K562 (cell line): Measurements from ENCODE around the gene CPNE2. TPM values are rescaled to one million over a fixed set of nuclear protein-coding genes. Genes with fewer than 3 reads are reported as not detected.
A peak's percentile ranks its signal among the peaks of the same experiment; 100 is the strongest.
"Not testable (repeated sequence)": the region's sequence is repeated elsewhere in the genome, so short reads cannot be mapped to it uniquely, and the experiment has no call there.

Source experiments
- ATAC-seq: fragments of 200-7000 bp; cut with Tn5 transposase; 3 replicates; pipeline ENCODE4 v1.9.1; 2020; ENCODE audit warnings: moderate library complexity
- BruUV-seq: library from RNA; stranded (reverse); fragments of 400-500 nt; replicated peaks from 2 replicates; lab custom pipeline; 2021; lab: Mats Ljungman, UMichigan
- CTCF ChIA-PET: fragments of 300-600 bp; formaldehyde crosslinking; extraction: SDS; loops from one replicate; lab custom pipeline; 2021; ENCODE audit warnings: low intra/inter-chr PET ratio; lab: Yijun Ruan, JAX
- POLR2A ChIA-PET: fragments of 300-600, 350-650 bp; sonication (Branson Sonifier 250); formaldehyde crosslinking; extraction: SDS; loops from one replicate; lab custom pipeline; 2021; ENCODE audit warnings: antibody characterized with exemption, inconsistent platforms; lab: Yijun Ruan, JAX
- DNase-seq, 4 experiments: peaks; one replicate each; pipeline versions ENCODE4 v3.0.0 to v3.0.0-alpha.2; 2011 to 2018; ENCODE audit warnings: low spot score in 3 of 4, mixed read lengths in 3 of 4; ENCODE audit errors: extremely low read depth in 1 of 4
- FAIRE-seq: peaks from 2 replicates; lab custom pipeline; 2011; peaks lifted over from hg19 to GRCh38; lab: Jason Lieb, UNC
- H2AFZ ChIP-seq: 2 replicates; pipeline ENCODE4 v1.6.0; 2011; ENCODE audit warnings: low read depth, low read length, control low read depth, inconsistent platforms
- H3K27ac ChIP-seq: fragments of 200-600 bp; 3 replicates; pipeline ENCODE4 v1.8.0; 2011; ENCODE audit warnings: low read depth, mild to moderate bottlenecking, control low read depth, inconsistent platforms, low read length, moderate library complexity, mixed read lengths; ENCODE audit errors: extremely low read depth
- H3K27me3 ChIP-seq, 2 experiments: fragments of 300-600 bp in 1 of 2; 2 replicates in 1 of 2; 3 replicates in 1 of 2; pipeline versions ENCODE4 v1.6.0 to v1.8.0; 2011; ENCODE audit warnings: inconsistent platforms in 2 of 2, low read length in 2 of 2, mild to moderate bottlenecking in 1 of 2, mixed read lengths in 1 of 2, moderate library complexity in 1 of 2; ENCODE audit not compliant: control insufficient read depth in 2 of 2, insufficient read depth in 2 of 2
- H3K36me3 ChIP-seq: fragments of 300-600 bp; 3 replicates; pipeline ENCODE4 v1.8.0; 2011; ENCODE audit warnings: mild to moderate bottlenecking, low read length, inconsistent platforms; ENCODE audit not compliant: control insufficient read depth, insufficient read depth
- H3K4me1 ChIP-seq, 2 experiments: fragments of 200-600 bp in 1 of 2; replicated peaks in 1 of 2; 2 replicates in 1 of 2; 3 replicates in 1 of 2; pipeline versions ENCODE4 v1.5.1 to v1.8.0; 2011; ENCODE audit warnings: inconsistent platforms in 2 of 2, low read length in 2 of 2, mild to moderate bottlenecking in 1 of 2, mixed read lengths in 1 of 2, moderate library complexity in 1 of 2; ENCODE audit not compliant: control insufficient read depth in 2 of 2, insufficient read depth in 2 of 2
- H3K4me2 ChIP-seq: 2 replicates; pipeline ENCODE4 v1.6.1; 2011; ENCODE audit warnings: low read length, control low read depth, inconsistent platforms, mixed read lengths; ENCODE audit not compliant: insufficient read depth
- H3K4me3 ChIP-seq: fragments of 200-600 bp; sonication (generic), shearing (Covaris generic); 2 replicates; pipeline ENCODE4 v1.5.1; 2016; ENCODE audit warnings: control low read depth, inconsistent platforms
- H3K79me2 ChIP-seq: fragments of 200-600 bp; 3 replicates; pipeline ENCODE4 v1.8.0; 2011; ENCODE audit warnings: low read length, inconsistent platforms; ENCODE audit not compliant: control insufficient read depth, insufficient read depth
- H3K9ac ChIP-seq, 2 experiments: 2 replicates each; pipeline versions ENCODE4 v1.6.0 to v1.6.1; 2011; ENCODE audit warnings: low read depth in 2 of 2, low read length in 2 of 2, control low read depth in 1 of 2, inconsistent platforms in 1 of 2, mild to moderate bottlenecking in 1 of 2, mixed read lengths in 1 of 2; ENCODE audit not compliant: insufficient read depth in 1 of 2
- H3K9me1 ChIP-seq: one replicate; pipeline ENCODE4 v1.6.0; 2011; ENCODE audit warnings: inconsistent platforms, mild to moderate bottlenecking, low read length, moderate library complexity; ENCODE audit not compliant: control insufficient read depth, insufficient read depth
- H3K9me3 ChIP-seq: replicated peaks from 2 replicates; pipeline ENCODE4 v1.5.1; 2011; ENCODE audit warnings: low read depth, low read length, inconsistent platforms; ENCODE audit not compliant: control insufficient read depth, insufficient read depth
- H4K20me1 ChIP-seq: replicated peaks from 2 replicates; pipeline ENCODE4 v1.6.1; 2011; ENCODE audit warnings: low read length, inconsistent platforms, mixed read lengths; ENCODE audit not compliant: control insufficient read depth, insufficient read depth
- BCL6 ChIP-seq: fragments of 250-450 bp; sonication (Bioruptor Pico); IDR thresholded peaks from 2 replicates; pipeline ENCODE4 v1.4.0; 2020
- KDM2B ChIP-seq: fragments of 250-450 bp; sonication (Bioruptor Pico); IDR thresholded peaks from 2 replicates; pipeline ENCODE4 v1.8.0; 2021; ENCODE audit warnings: mild to moderate bottlenecking, moderate library complexity
- SUPT5H ChIP-seq: fragments of 450-650 bp; IDR thresholded peaks from 2 replicates; pipeline ENCODE4 v1.6.1; 2016
- WGBS: fragments of 100-300 bp; shearing (Covaris generic); methylation state at CpG from one replicate; pipeline ENCODE4 v1.1.6; 2016; ENCODE audit warnings: low coverage, mixed read lengths; ENCODE audit not compliant: insufficient coverage; ENCODE audit errors: missing lambda C conversion rate; 5-methylcytosine and 5-hydroxymethylcytosine counted together
- in situ Hi-C: fragments of 300-500 bp; cut with MboI; formaldehyde crosslinking; loops from 4 replicates; pipeline ENCODE4 v1.15.0; 2018; ENCODE audit warnings: inconsistent platforms, mixed read lengths
- intact Hi-C: fragments of 100-400 bp; cut with micrococcal nuclease; formaldehyde crosslinking; loops from 2 replicates; pipeline ENCODE4 v1.14.2; 2022
- polyA plus RNA-seq, 8 experiments: library from polyadenylated mRNA; depleted of rRNA in 4 of 8; stranded (reverse) in 5 of 8; unstranded in 3 of 8; fragments of >200 nt; fragmentation: Nextera tagmentation in 2 of 8; fragmentation: Illumina TruSeq in 1 of 8; extraction: Ambion mirVana in 2 of 8; extraction: Trizol in 1 of 8; gene quantifications; 2 replicates each; pipeline versions ENCODE4 v1.2.1 to v1.2.3, GENCODE V29; 2011 to 2014; ENCODE audit warnings: inconsistent platforms in 1 of 8, missing spikeins in 1 of 8
- total RNA-seq, 7 experiments: library from RNA; depleted of rRNA in 6 of 7; stranded (reverse); fragments of >200 nt in 6 of 7; fragmentation: Illumina TruSeq in 2 of 7; extraction: Trizol in 2 of 7; gene quantifications; 2 replicates each; pipeline versions ENCODE4 v1.2.1 to v1.2.3, GENCODE V29; 2011 to 2021; ENCODE audit warnings: low replicate concordance in 1 of 7

The CPNE2 gene
- total and polyA plus RNA-seq, 9 of the 15 experiments (the other 6 are each of a cell fraction or from before 2014, with no cell fraction given), result 3.0 to 13.9 (median 8.6) TPM

GRCh38 chr16:57071081-57071732, 21.2 kb upstream of the CPNE2 start:
- H3K4me2 ChIP-seq, FAIRE-seq, CTCF ChIA-PET: not testable (repeated sequence)

DNA sequence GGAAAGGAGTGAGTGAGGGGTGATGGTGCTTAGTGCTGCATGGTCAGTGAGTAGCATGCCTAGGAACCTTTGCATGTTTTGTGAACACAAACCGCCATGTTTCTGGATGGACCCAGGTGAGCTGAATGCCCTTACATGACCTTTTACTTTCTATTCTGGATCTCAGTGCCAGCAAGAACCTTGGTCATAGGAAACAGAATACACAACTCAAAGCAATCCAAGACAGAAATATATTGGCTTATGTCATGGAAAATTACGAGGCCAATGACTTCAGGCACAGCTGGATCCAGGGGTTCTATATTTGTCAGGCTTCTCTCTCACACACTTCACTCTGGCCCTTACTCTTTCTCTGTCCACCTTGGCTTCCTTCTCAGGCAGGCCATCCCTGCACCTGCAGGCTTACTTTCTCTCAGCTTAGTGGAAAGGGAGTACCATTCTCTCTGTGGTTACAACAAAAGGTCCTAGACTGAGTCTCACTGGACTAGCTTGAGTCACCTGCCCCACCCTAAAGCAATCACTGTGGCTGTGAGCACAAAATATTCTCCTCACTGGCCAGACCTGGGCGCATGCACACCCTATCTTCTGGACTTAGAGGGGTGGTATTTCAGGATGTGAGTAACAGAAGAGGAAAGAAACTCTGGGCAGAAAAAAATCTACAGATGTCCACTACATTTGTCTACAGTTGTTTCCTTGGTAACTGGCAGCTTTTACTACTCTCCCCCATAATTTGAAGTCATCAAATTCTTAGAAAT, 20.4 kb upstream of the CPNE2 start:
- 0% methylated on average over 3 of the region's 3 CpGs for WGBS
- no peak for FAIRE-seq
- POLR2A ChIA-PET, result interaction anchor here (0.9 kb wide), 1 partner anchor 76 kb away, joined by 4 read pairs; no protein-coding TSS in a partner anchor
- intact Hi-C loops (no loop called here), in situ Hi-C loops (no loop called here)
- Histone ChIP-seq H3K9me1 (peaks cover 6% of the 10 kb centered on the region), H3K4me2 (no peak overlapping the region), H3K9me3 (no peaks in the 10 kb centered on the region), H3K4me1 (peaks cover 0 to 8% of the 10 kb centered on the region in 2 experiments; a peak in 2 of 5 replicates), H3K9ac (no peak overlapping the region), H3K79me2 (no peaks in the 10 kb centered on the region), H3K27ac (no peak overlapping the region), H4K20me1 (no peaks in the 10 kb centered on the region), H3K36me3 (no peaks in the 10 kb centered on the region), H2AFZ (no peak overlapping the region), H3K27me3 (peaks cover 0 to 5% of the 10 kb centered on the region in 2 experiments; a peak in 2 of 5 replicates), H3K4me3 (no peak overlapping the region)
- DNase-seq, result no peak
- no peak for ATAC-seq
- CTCF ChIA-PET, result no interaction called here
- no peak for TF ChIP-seq KDM2B (CRISPR knock-in tag)
- no peak for TF ChIP-seq BCL6 (CRISPR knock-in tag)
- BruUV-seq, result no TSS peak

More at GRCh38 chr16:57071081-57071732, 21.2 kb upstream of the CPNE2 start:
- H3K79me2 ChIP-seq, H3K27me3 ChIP-seq, H3K4me3 ChIP-seq, H3K27ac ChIP-seq, H3K9ac ChIP-seq, H2AFZ ChIP-seq, H3K9me3 ChIP-seq, DNase-seq, H4K20me1 ChIP-seq, intact Hi-C loops, H3K9me1 ChIP-seq, POLR2A ChIA-PET, ATAC-seq, in situ Hi-C loops, BruUV-seq, H3K36me3 ChIP-seq: not testable (repeated sequence)
- H3K4me1 ChIP-seq, result peaks cover 0 to 12% of the 10 kb centered on the region in 2 experiments; a peak in 2 of 5 replicates
- 4% methylated on average over 2 of the region's 4 CpGs for WGBS
- 0 out of 2 replicates have a peak, but pooled peaks have one; percentile 37 for TF ChIP-seq SUPT5H
